GM21423 (cell line): ENCODE data around the gene GDPD5.

ENCODE experiments used
- ATAC-seq: cut with Tn5 transposase; IDR thresholded peaks from one replicate; pipeline ENCODE4 v1.9.1; 2021; ENCODE audit warnings: mild to moderate bottlenecking, moderate library complexity; ENCODE audit not compliant: unreplicated experiment

Gene GDPD5

DNA sequence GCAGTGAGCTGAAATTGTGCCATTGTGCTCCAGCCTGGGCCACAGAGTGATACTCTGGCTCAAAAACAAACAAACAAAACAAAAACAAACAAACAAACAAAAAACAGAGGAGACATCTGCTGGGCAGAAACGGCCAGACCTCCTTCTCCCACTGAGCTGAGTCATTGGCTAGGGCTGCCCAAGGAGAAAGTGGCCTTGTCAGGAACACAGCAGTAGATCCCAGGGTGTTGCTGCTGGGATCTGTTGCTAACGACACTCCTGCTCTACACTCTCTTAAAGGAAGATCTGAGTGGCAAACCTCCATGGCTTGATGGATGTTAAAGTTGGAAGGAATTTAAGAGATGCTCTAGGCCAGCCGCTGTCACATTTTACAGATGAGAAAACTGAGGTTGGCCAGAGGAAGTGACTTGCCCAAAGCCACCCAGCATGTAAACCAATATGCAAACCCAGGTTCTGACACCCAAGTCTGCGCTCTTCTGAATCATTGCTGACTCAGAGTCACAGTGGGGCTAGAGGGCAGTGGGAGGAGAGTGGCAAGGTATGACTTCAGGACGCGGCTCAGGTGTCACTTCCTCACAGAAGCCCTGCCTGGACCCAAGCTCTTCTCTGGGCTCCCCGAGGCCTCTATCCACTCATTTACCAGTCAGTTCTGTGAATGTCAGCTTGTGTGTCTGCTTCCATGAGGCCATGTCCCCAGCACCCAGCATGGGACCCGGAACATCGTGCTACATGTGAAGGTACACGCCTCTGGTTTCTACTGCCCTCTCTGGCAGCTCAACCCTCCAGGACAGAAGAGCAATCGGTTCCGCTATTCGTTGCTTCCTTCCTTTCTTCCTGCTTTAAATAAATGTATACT lies 11.3 kb upstream of the GDPD5 start:
- peak; percentile 87 for ATAC-seq

DNA sequence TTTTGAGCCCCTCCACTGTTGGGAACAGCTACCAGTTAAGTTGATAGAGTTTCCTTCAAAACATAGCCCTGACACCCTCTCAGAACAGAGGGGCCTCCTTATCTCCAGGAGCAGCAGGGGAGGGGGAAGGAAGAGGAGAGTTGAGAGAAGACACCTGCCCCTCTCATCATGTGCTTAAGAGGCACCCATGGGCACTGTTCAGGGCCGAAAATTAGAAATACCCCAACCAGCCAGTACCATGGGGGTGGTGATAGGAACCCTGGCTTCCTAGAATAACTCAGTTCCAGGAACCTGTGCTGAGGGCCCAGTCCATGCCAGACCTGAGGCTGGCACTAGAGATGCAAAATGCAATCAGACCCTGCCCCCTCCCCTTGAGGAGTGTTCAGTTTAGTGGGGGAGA lies 9.3 kb upstream of the GDPD5 start:
- ATAC-seq = no peak

DNA sequence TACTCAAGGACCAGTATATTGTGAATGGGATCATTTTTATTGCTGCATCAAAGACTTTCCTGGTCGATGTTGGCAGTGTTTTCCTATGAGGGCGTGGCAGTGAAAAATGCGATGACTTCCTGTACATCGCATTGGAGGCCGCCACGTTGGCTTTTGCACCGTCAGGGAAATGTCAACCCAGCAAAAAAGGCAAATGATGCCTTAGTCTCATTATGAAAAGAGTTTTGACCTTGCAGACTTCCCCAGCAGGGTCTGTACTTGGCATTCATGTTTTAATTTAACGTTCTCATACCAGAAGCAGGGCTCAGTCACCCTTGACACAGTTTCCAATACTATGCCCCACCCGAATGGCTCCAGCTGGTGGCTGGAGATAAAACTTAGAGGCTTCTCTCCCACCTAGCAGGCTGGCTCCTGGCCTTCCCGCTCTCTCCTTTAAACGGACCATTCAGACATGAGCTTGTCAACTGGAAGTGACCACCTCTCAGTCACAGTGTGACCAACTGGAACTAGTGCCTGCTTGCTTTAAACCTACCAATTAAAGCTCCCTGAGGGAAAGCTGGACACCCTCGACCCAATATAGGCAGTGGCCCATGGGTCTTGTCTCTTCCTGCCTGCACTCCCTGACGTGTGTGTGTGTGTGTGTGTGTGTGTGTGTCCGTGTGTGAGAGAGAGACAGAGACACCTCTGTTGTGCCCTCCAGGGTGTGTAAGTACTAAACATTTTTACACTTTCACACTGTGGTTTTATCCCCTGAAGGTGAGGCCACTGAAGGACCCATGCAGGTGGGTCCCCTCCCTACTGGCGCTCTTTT lies 8.7 kb upstream of the GDPD5 start:
- ATAC-seq = no peak

DNA sequence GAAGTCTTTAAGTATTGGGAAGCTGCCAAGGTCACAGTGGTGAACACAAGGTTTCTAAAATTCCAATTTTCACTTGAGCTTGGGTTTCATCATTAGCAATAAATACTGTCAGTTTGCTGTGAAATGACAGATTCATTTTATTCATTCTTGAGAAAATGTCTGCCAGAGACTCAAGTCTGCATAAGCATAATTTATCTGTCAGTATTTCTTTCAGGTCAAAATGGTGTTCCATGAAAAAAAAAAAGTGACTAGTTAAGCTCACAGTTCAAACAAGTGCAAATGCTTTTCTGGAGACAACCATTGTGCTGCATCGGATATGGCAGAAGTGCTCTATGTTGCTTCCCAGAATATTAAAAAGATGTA lies 8.1 kb upstream of the GDPD5 start:
- no peak for ATAC-seq

DNA sequence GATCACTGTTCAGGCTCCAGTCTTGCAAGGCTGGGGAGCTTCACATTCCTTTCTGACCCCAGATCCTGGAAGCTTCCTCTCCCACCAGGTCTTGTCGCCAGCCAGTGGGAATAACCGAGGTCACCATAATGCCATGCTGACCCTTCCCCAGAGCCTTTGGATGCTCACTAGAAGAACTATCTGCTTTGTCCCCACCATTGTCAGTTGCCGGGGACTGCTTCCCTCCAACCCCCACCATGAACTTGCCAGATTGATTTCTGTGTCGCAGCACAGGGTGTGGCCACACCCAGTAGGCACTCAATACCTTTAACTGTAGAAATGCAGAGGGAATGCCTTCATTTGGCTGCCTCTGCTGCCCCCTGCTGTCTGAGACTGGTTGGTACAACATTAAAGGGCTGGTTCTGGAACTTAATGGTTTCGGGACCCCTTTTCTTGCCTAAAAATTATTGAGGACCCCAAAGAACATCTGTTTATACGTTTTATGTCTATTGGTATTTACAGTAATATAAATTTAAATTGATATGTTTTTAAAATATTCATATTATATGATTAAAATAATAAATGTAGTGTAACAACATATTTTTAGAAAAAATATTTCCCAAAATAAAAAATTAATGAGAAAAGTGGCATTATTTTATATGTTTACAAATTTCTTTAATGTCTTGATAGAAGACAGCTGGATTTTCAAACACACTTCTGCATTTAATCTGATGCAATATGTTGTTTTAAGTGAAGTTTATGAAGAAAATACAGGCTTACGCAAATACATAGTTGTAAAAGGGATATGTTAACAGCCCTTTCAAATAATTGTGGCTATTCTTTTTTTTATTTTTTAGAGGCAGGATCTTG lies 6.7 kb upstream of the GDPD5 start:
- no peak for ATAC-seq

DNA sequence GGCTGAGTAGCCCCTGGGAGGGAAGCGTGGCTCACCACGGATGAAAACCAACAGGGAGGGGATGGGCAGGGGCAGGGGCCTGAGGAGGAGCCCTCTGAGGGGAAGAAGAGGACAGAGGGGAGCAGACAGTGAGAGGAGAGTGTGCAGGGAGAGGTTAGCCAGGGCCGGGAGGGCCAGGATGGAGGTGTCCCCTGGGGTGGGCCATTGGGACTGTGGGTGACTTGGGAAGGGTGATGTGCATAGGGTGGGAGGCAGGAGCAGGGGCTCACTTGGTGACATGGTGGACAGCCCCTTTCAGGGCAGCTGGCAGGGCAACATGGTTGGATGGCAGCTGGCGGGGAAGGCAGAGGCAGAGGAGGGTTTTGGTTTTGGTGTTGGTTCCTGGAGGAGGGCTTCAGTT lies 5.6 kb upstream of the GDPD5 start:
- no peak for ATAC-seq

DNA sequence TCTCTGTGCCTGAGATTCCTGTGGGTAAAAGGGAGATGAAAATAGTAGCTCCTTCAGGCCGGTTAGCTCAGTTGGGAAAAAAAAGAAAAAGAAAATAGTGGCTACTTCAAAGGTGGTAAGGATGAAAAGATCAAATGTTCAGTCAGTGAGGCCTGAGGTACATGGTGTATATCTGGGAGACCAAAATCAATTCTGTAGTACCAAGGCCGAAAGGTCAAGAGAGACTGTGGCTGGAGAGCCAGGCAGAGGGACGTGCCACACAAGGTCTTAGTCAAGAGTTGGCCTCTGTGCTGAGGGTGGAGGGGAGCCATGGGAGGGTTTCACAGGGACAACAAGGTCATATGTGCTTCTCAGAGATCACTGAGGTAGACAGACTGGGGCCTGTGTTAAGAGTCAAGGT lies 4.8 kb upstream of the GDPD5 start:
- ATAC-seq = no peak

DNA sequence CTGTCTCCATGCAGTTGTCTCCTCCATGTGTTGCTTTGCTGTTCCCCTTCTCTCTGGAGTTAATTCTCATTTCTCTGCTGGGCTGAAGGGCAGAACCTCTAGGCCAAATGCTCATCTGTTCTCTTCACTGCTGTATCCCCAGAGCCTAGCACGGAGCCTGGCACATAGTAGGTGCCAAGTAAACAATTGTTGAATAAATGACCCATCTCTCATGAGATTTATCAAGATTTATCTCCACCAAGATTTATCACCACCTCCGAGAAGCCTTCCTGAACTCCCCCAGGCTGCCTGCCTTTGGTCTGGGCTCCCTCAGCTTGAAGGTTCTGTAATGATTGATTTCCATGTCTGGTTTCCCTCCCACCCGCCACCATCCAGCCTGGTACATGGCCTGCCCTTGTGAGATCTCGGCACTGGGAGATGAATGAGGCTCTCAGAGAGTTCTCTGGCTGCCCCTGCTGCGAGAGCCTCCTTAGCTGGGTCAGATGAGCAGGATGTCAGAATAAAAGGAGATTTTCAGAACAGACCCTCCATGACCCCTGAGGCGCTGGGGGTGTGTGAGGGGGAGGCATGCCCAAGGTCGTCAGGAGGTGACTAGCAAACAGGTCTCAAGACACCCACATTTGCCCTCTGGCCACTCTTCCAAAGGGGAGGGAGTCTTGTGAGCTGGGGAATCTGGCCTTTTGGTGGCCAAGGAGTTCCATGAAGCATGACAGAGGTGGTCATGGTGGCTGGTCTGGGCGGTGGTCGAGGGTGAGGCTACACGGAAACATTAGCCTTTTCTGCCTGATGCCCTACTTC lies 2.4 kb upstream of the GDPD5 start:
- no peak for ATAC-seq

DNA sequence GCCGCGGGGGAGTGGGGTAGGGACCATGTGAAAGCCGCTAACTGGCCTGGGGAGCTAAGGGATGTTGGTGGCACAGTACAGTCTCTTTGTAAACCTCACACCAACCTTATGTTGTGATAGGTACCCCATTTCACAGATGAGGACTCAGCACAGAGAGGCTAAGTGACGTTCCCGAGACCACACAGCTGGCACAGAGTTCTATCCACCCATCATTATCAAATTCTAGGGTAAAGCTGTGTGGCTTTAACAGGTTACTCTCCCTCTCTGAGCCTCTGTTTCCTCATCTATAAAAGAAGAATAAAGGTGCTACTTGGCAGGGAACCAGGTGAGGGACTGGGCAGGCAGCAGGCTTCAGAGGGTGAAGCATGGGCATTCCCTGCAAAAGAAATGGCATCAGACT lies 1.4 kb upstream of the GDPD5 start:
- no peak for ATAC-seq

DNA sequence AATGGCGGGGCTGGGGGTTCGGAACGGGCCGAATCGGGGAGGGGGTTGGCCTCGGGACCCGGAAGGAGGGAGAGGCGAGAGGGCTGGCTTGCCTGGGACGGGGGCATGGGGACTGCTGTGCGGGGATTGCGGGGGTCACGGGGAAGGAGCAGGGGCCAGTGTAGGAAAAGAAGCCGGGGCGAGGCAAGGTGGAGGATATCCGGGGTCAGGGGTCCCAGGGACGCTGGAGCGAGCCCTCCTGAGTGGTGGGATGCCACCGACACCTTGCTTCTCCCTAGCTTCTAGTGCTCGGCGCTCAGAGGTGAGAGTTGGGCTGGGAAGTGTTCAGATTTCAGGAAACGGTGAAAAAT lies 426 bp upstream of the GDPD5 start:
- no peak for ATAC-seq

DNA sequence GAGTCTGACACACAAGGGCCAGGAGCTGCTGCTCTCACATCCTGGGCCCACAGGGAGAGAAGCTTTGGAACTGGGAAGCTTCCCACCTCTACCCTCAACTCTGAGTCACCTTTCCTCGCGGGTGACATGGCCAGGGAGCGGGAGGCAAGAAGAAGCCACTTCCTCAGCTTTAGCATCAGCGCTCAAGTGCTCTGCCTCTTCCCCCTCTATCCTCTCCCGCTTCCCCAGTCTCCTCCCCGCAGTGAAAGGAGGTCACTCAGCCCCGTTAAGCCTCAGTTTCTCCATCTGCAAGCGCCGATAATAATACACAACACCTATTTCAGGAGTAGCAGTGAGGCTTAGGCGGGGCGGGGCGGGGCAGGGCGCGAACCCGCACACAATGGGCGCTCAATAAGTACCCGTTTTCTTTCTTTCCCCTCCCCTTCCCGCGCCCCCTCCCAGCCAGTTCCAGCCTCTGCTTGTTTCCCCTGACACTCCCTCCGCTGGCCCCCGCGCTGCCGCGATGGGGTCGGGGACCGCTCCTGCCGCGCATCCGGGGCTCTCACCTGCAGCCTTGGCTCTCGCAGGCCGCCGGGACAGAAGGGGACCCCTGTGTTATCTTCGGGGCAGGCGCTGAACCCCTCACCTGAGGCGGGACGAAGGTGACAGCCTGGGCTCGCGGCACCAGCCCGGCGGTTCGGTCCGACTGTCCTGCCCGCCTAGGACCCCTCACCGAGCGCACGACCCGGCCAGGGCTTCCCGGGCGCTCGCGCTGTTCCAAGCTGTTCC lies 892 bp downstream of the GDPD5 start:
- ATAC-seq = no peak

DNA sequence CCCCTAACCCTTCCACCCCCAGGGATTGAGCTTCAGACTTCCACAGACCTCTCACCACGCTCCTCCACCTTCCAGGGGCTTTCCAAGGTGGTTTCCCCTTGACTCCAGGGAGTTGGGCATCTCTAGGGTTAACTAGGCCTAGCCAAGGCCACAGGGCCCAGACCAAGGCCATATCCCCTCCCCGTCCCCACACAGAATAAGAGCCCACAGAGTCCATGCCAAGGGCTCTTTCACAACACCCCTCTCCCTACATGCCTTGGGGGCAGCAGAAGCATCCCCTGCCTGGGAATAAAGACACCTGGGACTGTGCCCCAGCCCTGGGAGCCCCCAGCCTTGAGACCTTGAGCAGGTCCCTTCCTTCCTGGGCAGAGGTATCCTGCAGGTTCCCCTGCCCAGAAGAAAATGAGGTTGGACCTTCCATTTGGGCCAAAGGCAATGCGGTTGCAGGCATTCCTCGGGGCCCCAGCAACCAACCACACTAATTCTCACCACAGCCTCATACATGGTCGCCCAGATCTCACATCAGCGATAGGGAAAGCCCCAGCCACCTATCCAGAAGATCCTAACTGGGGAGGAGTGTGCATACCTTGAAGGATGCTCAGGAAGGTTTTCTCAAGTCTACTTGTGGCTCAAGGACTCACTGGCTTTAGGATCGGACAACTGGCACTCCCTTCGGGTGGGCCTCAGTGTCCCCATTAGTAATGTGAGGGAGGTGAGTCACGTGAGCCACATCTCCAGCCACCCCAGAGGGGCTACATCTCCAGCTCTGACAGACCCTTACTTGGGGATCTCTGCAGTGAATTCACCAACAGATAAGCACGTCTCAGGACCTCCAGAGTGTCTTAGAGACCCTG lies 1.7 kb downstream of the GDPD5 start:
- ATAC-seq = no peak

DNA sequence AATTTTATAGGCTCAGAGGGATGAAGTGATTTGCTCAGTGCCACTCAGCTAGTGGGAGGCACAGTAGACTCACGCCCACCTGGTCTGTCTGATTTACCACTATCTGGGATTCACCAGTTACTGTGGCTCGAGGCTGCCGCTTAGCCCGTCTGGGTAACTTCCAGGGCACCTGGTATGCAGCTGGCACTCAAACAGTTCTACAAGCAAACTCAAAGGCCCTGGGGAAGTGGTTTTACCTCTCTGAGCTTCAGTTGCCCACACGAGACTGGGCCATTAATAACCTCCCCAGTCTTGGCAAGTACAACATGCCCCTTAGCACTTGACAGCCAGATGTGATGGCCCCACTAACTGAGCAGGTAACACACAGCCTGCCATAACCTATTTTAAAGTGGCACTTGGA lies 2.6 kb downstream of the GDPD5 start:
- no peak for ATAC-seq

DNA sequence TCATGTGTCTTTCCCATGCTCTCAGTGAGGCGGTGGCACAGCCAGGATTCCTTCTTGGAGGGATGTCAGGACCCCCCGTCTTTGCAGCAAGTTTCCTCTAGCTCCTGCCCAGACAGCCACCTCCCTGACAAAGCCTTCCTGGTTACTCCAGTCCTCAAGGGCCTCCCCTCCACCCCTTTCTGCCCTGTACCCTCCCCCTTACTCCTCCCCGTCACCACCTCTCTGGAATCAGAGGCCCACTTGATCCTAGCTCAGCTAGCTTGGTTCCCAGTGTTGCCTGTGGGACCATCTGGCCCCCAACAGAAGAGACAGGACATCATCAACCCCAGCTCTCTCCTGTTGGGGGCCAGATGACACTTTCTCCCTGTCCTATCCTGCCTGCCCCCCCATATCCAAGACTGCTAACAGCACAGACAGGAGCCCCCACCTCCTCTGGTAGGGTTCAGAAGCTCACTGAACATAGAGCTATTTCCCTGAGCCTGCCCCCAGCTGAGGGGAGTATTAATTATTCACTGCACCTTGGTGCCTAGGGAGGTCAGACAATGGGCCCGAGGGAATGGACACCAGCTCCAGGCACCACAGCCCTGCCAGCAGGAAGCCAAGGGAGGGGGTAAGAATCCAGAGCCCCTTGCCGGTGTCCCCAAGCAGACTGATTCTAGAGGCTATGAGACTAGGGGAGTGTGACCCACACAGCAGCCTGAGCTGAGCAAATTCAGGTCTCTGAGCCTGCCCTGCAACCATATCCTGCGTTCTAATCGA lies 3.3 kb downstream of the GDPD5 start:
- no peak for ATAC-seq

DNA sequence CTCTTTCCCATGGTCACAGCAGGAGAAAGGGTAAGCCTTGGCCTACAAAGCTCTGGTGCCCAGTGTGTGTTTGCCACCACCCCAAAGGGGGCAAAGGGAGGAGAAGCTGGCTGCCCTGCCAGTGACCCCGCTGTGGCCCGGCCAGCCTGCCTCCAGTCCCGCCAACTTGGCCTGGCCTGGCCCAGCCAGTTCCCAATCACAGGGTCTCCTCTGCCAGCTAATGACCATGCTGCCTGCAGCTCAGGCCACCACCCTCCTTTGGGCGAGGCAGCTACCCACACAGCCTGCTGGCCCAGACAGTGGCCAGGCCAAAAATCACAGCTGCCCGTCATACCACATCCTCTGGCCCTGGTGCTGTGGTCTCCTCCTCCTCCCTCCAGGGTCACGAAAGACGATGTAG lies 5.1 kb downstream of the GDPD5 start:
- ATAC-seq = no peak

DNA sequence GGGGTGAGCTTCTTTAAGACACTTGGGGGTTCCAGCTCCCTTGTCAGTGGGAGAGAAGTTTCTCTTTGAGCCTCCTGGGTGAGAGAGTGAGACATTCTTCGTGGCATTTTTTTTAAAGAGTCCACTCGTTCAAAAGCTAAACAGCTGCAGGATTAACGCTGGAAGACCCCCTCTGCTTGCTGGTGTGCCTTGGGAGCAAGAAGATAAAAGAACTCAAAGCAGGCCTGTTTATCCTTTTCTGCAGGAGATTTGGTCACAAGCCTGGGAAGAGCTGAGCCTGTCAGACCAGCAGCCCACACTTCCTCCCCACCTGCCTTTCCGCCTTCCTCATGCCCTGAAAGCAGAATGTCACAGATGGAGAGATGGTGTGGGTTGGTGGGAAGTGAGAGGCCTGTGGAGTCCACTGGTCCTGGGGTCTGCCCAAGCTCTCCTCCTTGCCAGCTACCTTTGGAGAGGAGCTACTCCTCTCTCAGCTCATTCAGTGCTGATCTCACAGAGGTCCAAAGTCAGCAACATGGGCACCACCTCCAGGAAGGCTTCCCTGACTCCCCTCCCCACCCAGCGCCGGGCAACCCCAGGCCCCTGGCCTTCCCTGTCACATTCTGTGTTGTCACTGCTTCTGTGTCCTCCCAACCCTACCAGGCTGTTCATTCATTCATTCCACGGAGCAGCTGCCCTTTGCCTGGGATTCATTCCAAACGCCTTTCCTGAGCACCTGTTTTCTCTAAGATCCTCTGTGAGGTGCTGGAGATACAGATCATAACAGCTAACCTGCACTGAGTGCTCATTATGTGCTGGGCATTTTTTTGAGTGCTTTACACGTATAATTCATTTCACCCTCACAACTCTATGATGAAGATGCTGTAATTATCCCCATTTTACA lies 6.7 kb downstream of the GDPD5 start:
- no peak for ATAC-seq

DNA sequence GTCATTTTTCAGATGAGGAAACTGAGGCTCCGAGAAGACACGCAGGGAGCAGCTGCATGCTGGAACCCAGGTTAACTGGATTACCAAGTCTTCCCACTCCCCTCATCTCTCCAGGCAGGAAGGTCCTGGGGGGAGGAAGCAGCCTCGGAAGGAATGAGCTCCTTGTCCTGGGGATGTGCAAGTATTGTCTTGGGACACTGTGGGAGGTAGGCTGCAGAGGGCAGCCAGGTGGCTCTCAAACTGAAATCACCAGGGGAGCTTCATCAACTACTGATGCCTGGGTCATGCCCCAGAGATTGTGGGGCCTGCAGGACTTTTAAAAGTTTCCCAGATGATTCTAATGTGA lies 7.6 kb downstream of the GDPD5 start:
- no peak for ATAC-seq

DNA sequence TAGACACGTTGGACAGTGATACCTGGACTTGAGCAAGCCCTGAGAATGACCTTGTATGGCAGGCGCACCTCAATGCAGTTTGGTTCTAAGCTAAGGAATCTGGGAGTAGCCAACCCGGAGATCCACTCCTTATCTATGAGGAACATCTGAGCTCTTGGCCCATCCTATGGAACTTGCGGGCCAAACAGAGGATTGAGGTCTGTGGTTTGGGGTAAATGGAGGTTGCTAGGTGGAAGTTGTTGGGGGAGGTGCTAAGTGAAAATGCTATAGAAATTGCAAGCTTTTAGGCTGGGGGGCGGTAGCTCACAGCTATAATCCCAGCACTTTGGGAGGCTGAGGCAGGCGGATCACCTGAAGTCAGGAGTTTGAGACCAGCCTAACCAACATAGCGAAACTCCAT lies 8.9 kb downstream of the GDPD5 start:
- no peak for ATAC-seq
